Motor neuron (in vitro differentiated cells): Measurements from ENCODE around the gene NPTN. TPM values are rescaled to one million over a fixed set of nuclear protein-coding genes. Genes with fewer than 3 reads are reported as not detected.

Experiments used
- ATAC-seq, 8 experiments: fragments of 200-7000 bp; cut with Tn5 transposase; replicated peaks in 6 of 8; 2 replicates each; pipeline ENCODE4 v1.8.0; 2021; ENCODE audit warnings: mild to moderate bottlenecking in 8 of 8, moderate library complexity in 8 of 8
- H3K27ac ChIP-seq, 2 donors: fragments of 250-450 bp; sonication (Bioruptor Pico); 2 replicates each; pipeline ENCODE4 v1.9.0; 2021; ENCODE audit warnings: antibody characterized with exemption in 2 of 2, mild to moderate bottlenecking in 2 of 2, moderate library complexity in 1 of 2
- H3K4me1 ChIP-seq, 2 donors: fragments of 250-450 bp; sonication (Bioruptor Pico); replicated peaks in 1 of 2; 2 replicates each; pipeline ENCODE4 v1.6.1; 2021; ENCODE audit warnings: antibody characterized with exemption in 2 of 2, mild to moderate bottlenecking in 2 of 2, moderate library complexity in 1 of 2
- H3K4me3 ChIP-seq, 5 donors: fragments of 250-450 bp; sonication (Bioruptor Pico); 2 replicates each; pipeline ENCODE4 v1.9.0; 2021; ENCODE audit warnings: antibody characterized with exemption in 5 of 5, mild to moderate bottlenecking in 5 of 5, moderate library complexity in 4 of 5
- WGBS, 10 experiments: fragments of 450-650 bp; shearing (Covaris generic); methylation state at CpG; one replicate each; pipeline ENCODE4 v1.0.0; 2022; 5-methylcytosine and 5-hydroxymethylcytosine counted together
- in situ Hi-C, 9 experiments: fragments of 400-800 bp; cut with MboI; loops; one replicate each; pipeline ENCODE4 v1.15.0; 2021; ENCODE audit warnings: low sequenced_read_pairs in 9 of 9, low pct_unique_long_range_greater_than_20kb in 2 of 9; ENCODE audit not compliant: unreplicated experiment in 9 of 9
- total RNA-seq, 8 experiments: library from RNA; unstranded; fragments of 300-600 nt; gene quantifications; 2 replicates each; pipeline versions ENCODE4 v1.2.3 to v1.2.4, GENCODE V29; 2022

NPTN gene
- total RNA-seq, 8 experiments from 2014 or later = 41.8 to 134 (median 70.4) TPM

DNA sequence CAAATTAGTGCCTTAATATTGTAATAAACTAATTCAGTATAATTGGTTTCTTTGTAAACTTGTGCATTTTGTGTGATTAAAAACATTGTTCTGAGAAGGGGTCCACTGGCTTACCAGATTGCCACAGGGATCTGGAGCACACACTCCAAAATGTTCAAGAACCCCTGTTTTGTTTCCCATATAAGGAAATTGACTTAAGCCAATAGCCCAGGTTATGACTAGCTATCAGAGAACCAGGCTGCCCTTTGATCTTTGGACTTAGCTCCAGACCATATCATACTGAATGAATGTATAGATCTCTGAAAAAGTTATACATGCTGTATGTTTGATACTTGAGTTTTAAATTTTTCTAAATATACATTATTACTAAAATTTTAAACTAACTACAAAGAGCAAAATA, 91.7 kb downstream of the NPTN start:
- no peak for ATAC-seq
- H3K4me3 ChIP-seq = no peak overlapping the region
- in situ Hi-C loops = loop anchor here in 1 of 9 experiments (25.0 kb wide), 1 partner anchor 229 kb away; no protein-coding TSS in a partner anchor
- no peaks in the 10 kb centered on the region for H3K4me1 ChIP-seq
- H3K27ac ChIP-seq = no peak overlapping the region

DNA sequence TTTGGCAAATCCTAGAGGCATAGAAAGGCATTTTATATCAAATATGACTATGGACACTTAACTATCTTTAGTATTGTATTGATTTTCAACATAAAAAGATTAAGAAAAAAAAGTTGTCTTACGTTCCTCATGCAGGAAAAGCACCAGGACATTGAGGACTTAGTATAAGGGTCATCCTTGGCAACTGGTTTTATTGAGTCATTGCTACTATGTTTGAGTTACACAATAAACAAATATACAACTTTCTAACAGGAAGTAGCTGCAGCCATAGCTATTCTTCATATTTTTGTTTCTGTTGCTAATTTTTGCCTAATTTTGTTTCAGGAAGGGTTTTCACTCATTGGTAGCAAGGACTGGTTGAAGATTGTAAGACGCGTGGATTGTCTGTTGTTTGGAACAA, 93.0 kb downstream of the NPTN start:
- 0 to 86% (median 70%) methylated on average over 1 to 3 of the region's 3 CpGs; no CpG with 5 or more reads in 2 of the 10 experiments for WGBS, 10 experiments
- H3K4me3 ChIP-seq = no peak overlapping the region
- no peak for ATAC-seq
- no peak overlapping the region for H3K27ac ChIP-seq
- H3K4me1 ChIP-seq = no peaks in the 10 kb centered on the region
- in situ Hi-C loops = loop anchor here in 1 of 9 experiments (25.0 kb wide), 1 partner anchor 228 kb away; no protein-coding TSS in a partner anchor

DNA sequence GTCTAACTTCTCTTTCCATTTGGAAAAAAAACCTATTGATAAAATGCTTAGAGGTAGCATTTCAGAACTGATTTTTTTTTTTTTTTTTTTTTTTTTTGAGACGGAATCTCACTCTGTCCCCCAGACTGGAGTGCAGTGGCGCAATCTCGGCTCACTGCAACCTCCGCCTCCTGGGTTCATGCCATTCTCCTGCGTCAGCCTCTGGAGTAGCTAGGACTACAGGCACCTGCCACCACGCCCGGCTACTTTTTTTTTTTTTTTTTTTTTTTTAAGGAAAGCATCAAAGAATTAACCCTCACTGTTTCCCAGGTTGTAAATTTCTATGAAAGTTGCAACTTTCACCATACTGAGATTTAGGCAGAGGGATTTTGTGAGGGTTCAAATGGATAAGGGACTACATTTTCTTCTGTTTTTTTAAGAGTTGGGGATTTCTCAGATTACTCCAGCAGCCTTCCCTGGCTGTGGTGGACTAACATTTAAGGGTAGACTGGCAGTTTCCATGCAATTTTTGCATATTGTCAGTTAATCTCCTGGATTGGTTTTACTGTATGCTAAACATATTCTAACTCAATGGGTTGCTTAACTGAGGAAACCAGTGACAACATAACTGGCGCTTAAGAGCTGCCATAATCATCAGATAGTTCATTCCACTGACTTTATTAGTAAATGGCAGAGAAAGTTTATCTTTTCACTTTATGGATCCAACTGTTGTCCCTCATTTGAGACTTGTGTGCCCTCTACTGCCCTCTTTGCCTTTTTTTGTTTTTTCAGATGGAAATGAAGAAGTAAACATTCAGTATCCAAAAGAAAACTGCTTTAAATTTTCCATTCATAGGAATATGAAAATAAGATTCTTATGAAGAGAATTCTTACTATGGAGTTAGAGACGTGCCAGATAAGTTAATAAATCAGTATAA, 93.7 kb downstream of the NPTN start:
- in situ Hi-C loops = loop anchor here in 1 of 9 experiments (25.0 kb wide), 1 partner anchor 227 kb away; no protein-coding TSS in a partner anchor
- Histone ChIP-seq H3K4me1 (no peaks in the 10 kb centered on the region), H3K4me3 (no peak overlapping the region), H3K27ac (no peak overlapping the region)
- ATAC-seq = no peak
- 65 to 100% (median 89%) methylated on average over 1 to 9 of the region's 9 CpGs for WGBS, 10 experiments

DNA sequence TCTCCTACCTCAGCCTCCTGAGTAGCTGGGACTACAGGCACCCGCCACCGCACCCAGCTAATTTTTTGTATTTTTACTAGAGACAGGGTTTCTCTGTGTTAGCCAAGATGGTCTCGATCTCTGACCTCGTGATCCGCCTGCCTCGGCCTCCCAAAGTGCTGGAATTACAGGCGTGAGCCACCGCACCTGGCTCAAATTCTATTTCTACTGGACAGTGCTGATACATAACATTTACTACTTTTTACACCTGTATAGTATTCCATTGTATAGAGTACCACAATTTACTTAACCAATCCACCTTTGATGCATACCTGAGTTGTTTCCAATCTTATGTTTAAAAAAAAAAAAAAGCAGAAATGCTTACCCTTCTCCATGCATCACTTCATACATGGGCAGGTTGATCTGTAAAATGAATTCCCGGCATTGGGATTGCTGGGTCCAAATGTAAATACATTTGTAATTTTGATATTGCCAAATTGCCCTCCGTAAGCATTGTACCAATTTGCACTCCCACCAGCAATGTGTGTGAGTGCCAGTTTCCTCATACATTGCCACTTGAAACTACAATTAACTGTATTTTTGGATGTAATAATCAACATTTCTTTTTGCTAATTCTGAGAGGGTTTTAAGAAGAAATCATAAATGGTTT, 94.5 kb downstream of the NPTN start:
- Histone ChIP-seq H3K4me1 (no peaks in the 10 kb centered on the region), H3K4me3 (no peak overlapping the region), H3K27ac (no peak overlapping the region)
- in situ Hi-C loops = loop anchor here in 1 of 9 experiments (25.0 kb wide), 1 partner anchor 226 kb away; no protein-coding TSS in a partner anchor
- no peak for ATAC-seq
- WGBS, 10 experiments = 88 to 100% (median 96%) methylated on average over 3 to 8 of the region's 10 CpGs

DNA sequence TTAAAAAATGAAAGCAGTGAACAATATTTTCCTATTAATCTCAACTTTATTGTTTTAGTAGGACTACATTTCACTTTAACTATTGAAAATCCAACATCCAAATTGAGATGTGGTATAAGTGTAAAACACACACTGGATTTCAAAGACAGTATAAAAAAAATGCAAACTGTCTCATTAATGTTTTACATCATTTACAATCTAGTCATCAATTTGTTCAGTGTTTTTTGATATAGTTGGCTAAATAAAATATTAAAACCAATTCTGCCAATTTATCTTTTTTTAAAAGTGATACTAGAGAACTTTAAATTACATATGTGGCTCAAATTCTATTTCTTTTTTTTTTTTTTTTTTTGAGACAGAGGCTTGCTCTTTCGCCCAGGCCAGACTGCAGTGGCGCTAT, 95.1 kb downstream of the NPTN start:
- Histone ChIP-seq H3K4me3 (no peak overlapping the region), H3K4me1 (no peaks in the 10 kb centered on the region), H3K27ac (no peak overlapping the region)
- in situ Hi-C loops = loop anchor here in 1 of 9 experiments (25.0 kb wide), 1 partner anchor 226 kb away; no protein-coding TSS in a partner anchor
- ATAC-seq = no peak
- 75 to 100% (median 100%) methylated on average over 1 to 2 of the region's 2 CpGs; no CpG with 5 or more reads in 2 of the 10 experiments for WGBS, 10 experiments

DNA sequence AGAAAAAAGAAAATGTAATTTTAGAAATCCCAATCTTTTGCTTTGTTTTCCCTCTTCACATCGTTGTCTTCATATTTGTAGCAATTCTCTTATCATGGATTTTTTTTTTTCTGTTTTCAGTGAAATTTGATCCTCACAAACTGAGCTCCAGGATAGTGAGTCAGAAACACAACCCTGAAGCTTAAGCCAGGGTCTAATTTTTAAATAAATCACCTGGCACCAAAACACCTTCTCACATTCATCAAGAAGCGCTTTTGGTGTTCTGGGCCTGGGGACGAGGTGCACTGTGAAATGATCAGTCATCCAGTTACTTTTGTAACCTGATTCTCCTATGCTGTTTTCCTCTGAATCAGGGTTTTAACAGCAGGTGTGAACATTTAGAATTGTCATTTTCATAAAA, 102.5 kb downstream of the NPTN start:
- in situ Hi-C loops = loop anchor here in 1 of 9 experiments (25.0 kb wide), 1 partner anchor 218 kb away; no protein-coding TSS in a partner anchor
- H3K27ac ChIP-seq = no peak overlapping the region
- no peak overlapping the region for H3K4me3 ChIP-seq
- ATAC-seq = no peak
- H3K4me1 ChIP-seq = no peaks in the 10 kb centered on the region
- 42 to 100% (median 85%) methylated on average over 1 to 3 of the region's 3 CpGs; no CpG with 5 or more reads in 2 of the 10 experiments for WGBS, 10 experiments

DNA sequence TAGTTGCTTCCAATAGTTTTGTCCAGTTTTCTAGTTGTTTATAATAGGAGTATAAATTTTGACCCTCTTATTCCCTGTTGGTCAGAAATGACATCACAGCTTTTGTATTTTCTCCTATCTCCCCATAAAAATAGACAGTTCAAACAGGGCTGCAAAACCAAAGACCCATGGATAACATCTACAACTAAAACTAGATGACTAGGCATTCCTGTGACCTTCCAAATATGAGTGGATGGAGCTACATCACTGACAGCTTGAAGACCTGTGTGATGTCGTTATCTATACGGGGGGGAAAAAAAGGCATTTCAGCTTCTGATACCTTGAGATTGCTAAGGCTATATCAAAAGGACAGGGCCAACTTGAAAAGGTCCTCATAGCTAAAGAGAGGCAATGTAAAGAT, 105.6 kb downstream of the NPTN start:
- Histone ChIP-seq H3K4me1 (no peaks in the 10 kb centered on the region), H3K27ac (no peak overlapping the region), H3K4me3 (no peak overlapping the region)
- no peak for ATAC-seq
- in situ Hi-C loops = loop anchor here in 1 of 9 experiments (25.0 kb wide), 1 partner anchor 215 kb away; no protein-coding TSS in a partner anchor
- 93 to 100% (median 95%) methylated on average over 1 to 2 of the region's 2 CpGs; no CpG with 5 or more reads in 5 of the 10 experiments for WGBS, 10 experiments

DNA sequence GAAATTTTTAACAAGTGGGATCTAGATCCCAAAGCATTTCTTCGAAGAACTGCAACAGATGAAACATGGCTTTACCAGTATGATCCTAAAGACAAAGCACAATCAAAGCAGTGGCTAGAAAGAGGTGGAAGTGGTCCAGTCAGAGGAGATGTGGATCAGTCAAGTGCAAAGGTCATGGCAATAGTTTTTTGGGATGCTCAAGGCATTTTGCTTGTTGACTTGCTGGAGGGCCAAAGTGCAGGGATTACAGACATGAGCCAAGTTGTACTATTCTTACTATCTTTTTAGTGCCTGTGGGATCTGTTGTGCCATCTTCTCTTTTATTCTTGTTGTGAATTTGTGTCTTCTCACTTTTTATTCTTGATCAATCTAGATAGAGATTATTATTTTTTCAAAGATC, 108.3 kb downstream of the NPTN start:
- ATAC-seq = no peak
- H3K4me1 ChIP-seq = no peaks in the 10 kb centered on the region
- H3K27ac ChIP-seq = no peak overlapping the region
- in situ Hi-C loops = loop anchor here in 1 of 9 experiments (25.0 kb wide), 1 partner anchor 213 kb away; no protein-coding TSS in a partner anchor
- no peak overlapping the region for H3K4me3 ChIP-seq
- WGBS, 10 experiments = 86 to 100% (median 88%) methylated on average over 1 of the region's 1 CpG; no CpG with 5 or more reads in 6 of the 10 experiments

DNA sequence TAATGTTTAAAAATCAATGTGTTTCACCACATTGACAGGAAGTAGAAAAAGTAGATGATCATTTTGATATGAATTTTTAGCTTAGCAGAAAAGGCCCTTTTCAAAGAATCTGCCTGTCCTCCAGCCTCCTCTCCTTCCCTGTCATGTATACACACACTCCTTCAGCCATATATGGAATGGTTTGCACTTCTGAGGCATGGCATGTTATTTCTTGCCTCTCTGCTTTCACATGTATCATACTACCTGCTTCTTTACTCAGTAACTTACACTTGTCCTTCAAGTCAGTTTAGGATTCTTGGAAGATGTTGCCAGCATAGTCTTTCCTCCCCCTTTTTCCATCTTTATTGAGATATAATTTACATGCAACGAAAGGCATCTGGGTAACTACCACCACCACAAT, 111.2 kb downstream of the NPTN start:
- no peak overlapping the region for H3K4me3 ChIP-seq
- no peaks in the 10 kb centered on the region for H3K4me1 ChIP-seq
- in situ Hi-C loops = no loop called here
- WGBS, 10 experiments = 13 to 100% (median 78%) methylated on average over 1 of the region's 1 CpG; no CpG with 5 or more reads in 2 of the 10 experiments
- H3K27ac ChIP-seq = no peak overlapping the region
- no peak for ATAC-seq

DNA sequence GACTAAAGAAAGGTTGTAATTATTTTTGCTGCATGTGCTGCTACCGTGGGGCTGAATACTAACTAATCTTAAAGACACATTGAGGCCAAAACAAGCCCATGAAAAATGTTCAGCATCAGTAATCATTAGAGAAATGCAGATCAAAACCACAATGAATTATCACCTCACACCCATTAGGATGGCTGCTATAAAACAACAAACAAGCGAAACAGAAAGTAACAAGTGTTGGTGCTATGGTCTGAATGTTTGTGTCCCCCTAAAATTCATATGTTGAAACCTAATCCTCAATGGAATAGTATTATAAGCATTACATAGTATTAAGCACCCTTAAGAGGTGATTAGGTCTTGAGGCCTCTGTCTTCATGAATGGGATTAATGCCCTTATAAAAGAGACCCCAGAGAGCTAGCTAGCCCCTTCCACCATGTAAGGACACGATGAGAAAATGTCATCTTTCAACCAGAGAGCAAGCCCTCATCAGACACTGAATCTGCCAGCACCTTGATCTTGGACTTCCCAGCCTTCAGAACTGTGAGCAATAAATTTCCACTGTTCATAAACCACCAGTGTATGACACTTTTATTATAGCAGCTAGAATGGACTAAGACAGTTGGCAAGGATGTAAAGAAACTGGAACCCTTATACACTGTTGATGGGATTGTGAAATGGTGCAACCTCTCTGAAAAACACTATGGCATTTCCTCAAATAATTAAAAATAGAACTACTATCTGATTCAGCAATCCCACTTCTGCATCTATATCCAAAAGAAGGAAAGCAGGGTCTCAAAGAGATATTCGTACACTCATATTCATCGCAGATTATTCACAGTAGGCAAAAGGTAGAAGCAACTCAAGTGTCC, 114.1 kb downstream of the NPTN start:
- no peaks in the 10 kb centered on the region for H3K4me1 ChIP-seq
- no peak overlapping the region for H3K4me3 ChIP-seq
- WGBS, 10 experiments = 47 to 100% (median 79%) methylated on average over 1 to 4 of the region's 5 CpGs
- ATAC-seq = no peak
- no peak overlapping the region for H3K27ac ChIP-seq
- in situ Hi-C loops = no loop called here

DNA sequence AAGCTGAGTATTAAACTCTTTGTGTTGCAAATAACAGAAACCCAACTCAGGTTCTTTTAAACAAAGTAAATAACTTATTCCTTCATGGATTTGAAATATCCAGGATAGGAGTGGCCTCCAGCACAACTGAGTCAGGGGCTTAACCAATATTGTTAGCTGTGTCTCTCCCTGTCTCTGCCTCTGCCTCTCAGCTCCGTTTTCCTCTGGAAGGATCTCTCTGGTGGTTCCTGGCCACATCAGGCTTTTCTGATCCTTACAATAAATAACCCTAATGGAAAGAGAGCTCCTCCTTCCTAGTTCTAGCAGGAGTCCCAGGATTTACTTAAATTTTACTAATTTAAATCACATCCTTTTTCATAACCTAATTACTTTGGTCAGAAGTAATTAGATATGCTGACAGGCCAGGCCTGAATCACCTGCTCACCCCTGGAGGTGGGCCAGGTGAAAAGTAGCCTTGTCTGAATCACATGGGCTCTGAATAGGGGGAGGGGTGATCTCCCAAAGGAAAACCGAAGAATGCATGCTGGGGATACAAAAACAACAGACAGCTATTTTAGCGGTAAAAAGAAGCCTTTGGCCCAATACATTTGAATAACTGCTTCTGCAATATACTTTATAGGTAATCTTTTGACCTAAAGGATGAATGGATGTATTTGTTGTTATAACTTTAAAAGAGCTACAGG, 114.9 kb downstream of the NPTN start:
- ATAC-seq = no peak
- no peak overlapping the region for H3K4me3 ChIP-seq
- H3K27ac ChIP-seq = no peak overlapping the region
- 17 to 71% (median 27%) methylated on average over 1 to 3 of the region's 3 CpGs; no CpG with 5 or more reads in 4 of the 10 experiments for WGBS, 10 experiments
- in situ Hi-C loops = no loop called here
- H3K4me1 ChIP-seq = no peaks in the 10 kb centered on the region

DNA sequence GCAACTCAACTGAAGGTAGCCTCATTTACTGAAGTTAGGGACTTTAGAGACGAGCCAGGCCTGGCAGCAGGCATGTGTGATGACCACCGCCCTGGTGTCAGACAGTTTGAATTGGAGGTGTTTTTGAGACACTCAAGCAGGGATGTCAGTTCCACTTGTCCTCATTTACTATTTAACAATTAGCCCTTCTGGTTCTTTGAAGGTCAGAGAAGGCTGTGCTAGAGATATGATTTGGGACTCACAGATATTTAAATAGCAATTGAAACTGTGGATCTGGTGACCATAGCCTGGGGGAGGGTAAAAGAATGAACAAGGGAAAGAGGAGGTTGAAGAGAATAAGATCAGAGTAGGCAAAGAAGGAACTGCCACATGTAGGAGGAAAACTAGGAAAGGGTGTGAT, 115.6 kb downstream of the NPTN start:
- WGBS, 10 experiments = 68 to 100% (median 92%) methylated on average over 1 to 2 of the region's 2 CpGs; no CpG with 5 or more reads in 4 of the 10 experiments
- no peaks in the 10 kb centered on the region for H3K4me1 ChIP-seq
- in situ Hi-C loops = no loop called here
- H3K27ac ChIP-seq = no peak overlapping the region
- no peak for ATAC-seq
- no peak overlapping the region for H3K4me3 ChIP-seq
